ENCODE results near the gene CREB5.

The CREB5 gene

DNA sequence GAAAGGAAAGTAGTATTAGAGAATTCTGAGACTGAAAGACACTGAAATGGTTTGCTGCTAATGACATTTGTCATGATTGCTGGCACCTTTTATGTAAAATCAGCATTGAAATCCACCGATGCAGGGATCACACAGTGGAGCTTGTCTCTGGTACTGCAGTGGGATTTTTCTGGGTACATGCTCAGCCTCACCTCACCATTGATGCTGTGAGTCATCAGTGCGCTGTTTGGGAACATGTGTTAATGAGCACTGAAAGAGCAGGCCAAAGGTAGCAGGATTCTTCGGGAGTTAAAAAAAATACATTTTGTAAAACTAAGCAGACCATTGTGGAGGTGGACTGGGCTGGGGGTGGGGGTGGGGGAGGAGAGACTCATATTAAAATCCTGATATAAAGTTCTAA is 174.9 kb downstream of the CREB5 start:
- Histone ChIP-seq H3K4me3 (IDR thresholded peaks at IDR 0.05; ENCODE audit: insufficient read depth, low read depth, low read length) (no peak overlapping the region), H3K4me2 (no peak overlapping the region), H3K9ac (no peak overlapping the region), H3K79me2 (ENCODE audit: insufficient read depth, low read depth) (no peaks in the 10 kb centered on the region), H3K27me3 (ENCODE audit: insufficient read depth, low read depth) (no peaks in the 10 kb centered on the region), H2AFZ (ENCODE audit: low read depth) (no peak overlapping the region), H3K36me3 (ENCODE audit: insufficient read depth) (no peaks in the 10 kb centered on the region), H4K20me1 (ENCODE audit: insufficient read depth) (no peaks in the 10 kb centered on the region), H3K27ac (no peak overlapping the region), H3K4me1 (ENCODE audit: low read depth, poor library complexity, severe bottlenecking) (no peaks in the 10 kb centered on the region)
- TF ChIP-seq, protein P1, sequence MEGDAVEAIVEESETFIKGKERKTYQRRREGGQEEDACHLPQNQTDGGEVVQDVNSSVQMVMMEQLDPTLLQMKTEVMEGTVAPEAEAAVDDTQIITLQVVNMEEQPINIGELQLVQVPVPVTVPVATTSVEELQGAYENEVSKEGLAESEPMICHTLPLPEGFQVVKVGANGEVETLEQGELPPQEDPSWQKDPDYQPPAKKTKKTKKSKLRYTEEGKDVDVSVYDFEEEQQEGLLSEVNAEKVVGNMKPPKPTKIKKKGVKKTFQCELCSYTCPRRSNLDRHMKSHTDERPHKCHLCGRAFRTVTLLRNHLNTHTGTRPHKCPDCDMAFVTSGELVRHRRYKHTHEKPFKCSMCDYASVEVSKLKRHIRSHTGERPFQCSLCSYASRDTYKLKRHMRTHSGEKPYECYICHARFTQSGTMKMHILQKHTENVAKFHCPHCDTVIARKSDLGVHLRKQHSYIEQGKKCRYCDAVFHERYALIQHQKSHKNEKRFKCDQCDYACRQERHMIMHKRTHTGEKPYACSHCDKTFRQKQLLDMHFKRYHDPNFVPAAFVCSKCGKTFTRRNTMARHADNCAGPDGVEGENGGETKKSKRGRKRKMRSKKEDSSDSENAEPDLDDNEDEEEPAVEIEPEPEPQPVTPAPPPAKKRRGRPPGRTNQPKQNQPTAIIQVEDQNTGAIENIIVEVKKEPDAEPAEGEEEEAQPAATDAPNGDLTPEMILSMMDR (conservative IDR thresholded peaks at IDR 0.05; ENCODE audit: low read depth, low read length), result no peak

DNA sequence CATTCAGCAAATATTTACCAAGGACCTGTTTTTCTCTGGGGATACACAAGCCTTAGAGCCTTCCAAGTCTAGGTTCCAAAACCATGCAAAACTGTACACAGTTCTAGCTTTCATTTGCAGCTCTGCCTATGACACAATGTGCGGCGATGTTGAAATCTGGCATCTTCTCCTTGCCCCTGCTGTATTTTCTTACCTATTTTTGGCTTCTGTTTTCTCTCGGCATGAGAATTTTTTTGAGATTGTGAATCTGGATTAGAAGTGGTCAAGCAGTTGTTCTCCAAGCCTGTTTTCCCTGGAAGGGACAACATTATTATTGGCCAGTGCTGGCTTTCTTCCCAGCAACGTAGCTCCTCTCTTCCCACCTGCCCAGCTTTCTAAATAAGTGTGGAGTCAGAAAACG is 176.3 kb downstream of the CREB5 start:
- Histone ChIP-seq H2AFZ (ENCODE audit: low read depth) (no peak overlapping the region), H4K20me1 (ENCODE audit: insufficient read depth) (no peaks in the 10 kb centered on the region), H3K4me3 (IDR thresholded peaks at IDR 0.05; ENCODE audit: insufficient read depth, low read depth, low read length) (no peak overlapping the region), H3K9ac (no peak overlapping the region), H3K79me2 (ENCODE audit: insufficient read depth, low read depth) (no peaks in the 10 kb centered on the region), H3K27me3 (ENCODE audit: insufficient read depth, low read depth) (no peaks in the 10 kb centered on the region), H3K27ac (no peak overlapping the region), H3K4me1 (ENCODE audit: low read depth, poor library complexity, severe bottlenecking) (no peaks in the 10 kb centered on the region), H3K4me2 (no peak overlapping the region), H3K36me3 (ENCODE audit: insufficient read depth) (no peaks in the 10 kb centered on the region)
- TF ChIP-seq, protein P1 (conservative IDR thresholded peaks at IDR 0.05; ENCODE audit: low read depth, low read length), result no peak

DNA sequence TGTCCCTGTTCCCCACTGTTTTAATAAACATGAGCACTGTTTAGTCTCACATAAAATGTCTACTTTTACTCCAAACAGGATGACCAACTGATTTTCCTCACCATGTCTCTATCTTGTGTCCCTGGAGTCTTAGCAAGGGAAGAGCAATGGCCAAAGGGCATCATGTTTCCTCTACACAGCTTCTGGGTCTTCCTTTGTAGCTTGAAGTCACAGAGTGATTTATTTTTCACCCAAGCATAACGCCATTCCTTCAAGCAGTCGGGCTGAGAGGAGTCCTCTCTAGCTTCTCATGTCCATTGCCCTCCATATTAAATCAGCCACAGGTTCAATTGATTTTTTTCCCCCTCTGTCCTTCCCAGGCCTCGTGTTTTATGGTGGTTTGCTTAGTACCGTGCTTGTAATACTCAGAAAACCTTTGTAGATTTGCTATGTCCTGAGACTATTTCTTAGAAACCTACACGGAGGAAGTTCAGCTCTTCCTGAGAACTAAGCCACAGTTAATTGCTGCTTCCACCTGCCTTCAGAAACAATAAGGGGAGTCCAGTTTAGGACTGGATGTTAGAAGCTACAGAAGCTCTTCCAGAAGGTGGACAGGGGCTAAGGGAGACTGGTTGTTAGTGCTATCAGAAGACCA is 178.8 kb downstream of the CREB5 start:
- Histone ChIP-seq H3K4me1 (ENCODE audit: low read depth, poor library complexity, severe bottlenecking) (no peaks in the 10 kb centered on the region), H3K9ac (no peak overlapping the region), H3K4me2 (no peak overlapping the region), H3K79me2 (ENCODE audit: insufficient read depth, low read depth) (no peaks in the 10 kb centered on the region), H3K27me3 (ENCODE audit: insufficient read depth, low read depth) (no peaks in the 10 kb centered on the region), H4K20me1 (ENCODE audit: insufficient read depth) (no peaks in the 10 kb centered on the region), H3K36me3 (ENCODE audit: insufficient read depth) (no peaks in the 10 kb centered on the region), H3K27ac (no peak overlapping the region), H2AFZ (ENCODE audit: low read depth) (no peak overlapping the region), H3K4me3 (IDR thresholded peaks at IDR 0.05; ENCODE audit: insufficient read depth, low read depth, low read length) (no peak overlapping the region)
- TF ChIP-seq, protein P1 (conservative IDR thresholded peaks at IDR 0.05; ENCODE audit: low read depth, low read length), result no peak

DNA sequence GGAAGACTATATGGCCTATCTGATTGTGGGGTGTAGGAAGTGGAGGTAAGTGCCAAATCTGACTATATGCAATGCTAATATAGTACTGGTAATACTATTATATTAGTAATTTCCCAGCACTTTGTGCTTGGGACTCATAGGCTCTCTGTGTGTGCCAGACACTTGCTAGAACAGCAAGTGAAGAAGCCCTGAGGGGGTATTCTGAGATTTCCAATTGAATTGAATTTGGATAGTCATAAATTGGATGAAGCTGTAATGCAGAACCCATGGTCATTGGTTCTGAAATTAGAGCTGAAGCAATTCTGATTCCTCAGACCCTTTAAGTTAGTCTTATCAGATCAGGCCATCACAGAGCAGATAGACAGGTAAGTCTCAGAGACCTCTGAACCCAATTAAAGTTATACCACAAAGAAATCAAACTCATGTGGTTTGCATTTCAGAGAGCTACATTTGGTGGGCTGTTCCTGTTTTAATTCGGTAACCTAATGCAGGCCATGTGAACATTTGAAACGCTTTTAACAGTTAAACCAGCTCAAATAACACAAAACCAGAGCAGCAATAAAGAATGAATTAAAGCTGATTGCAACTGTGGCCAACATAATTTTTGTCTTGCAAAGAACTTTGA is 179.5 kb downstream of the CREB5 start:
- Histone ChIP-seq H3K4me2 (no peak overlapping the region), H4K20me1 (ENCODE audit: insufficient read depth) (no peaks in the 10 kb centered on the region), H2AFZ (ENCODE audit: low read depth) (no peak overlapping the region), H3K4me1 (ENCODE audit: low read depth, poor library complexity, severe bottlenecking) (no peaks in the 10 kb centered on the region), H3K9ac (no peak overlapping the region), H3K4me3 (IDR thresholded peaks at IDR 0.05; ENCODE audit: insufficient read depth, low read depth, low read length) (no peak overlapping the region), H3K36me3 (ENCODE audit: insufficient read depth) (no peaks in the 10 kb centered on the region), H3K79me2 (ENCODE audit: insufficient read depth, low read depth) (no peaks in the 10 kb centered on the region), H3K27me3 (ENCODE audit: insufficient read depth, low read depth) (no peaks in the 10 kb centered on the region), H3K27ac (no peak overlapping the region)
- TF ChIP-seq, protein P1 (conservative IDR thresholded peaks at IDR 0.05; ENCODE audit: low read depth, low read length), result no peak
